Tibial nerve (tissue), 4 donors: ENCODE measurements around the gene MPDU1. TPM values are rescaled to one million over a fixed set of nuclear protein-coding genes. Genes with fewer than 3 reads are reported as not detected.

Experiments used
- DNase-seq, 2 donors: peaks; one replicate each; pipeline ENCODE4 v3.0.0-alpha.2; 2019; ENCODE audit warnings: low spot score in 2 of 2
- H3K27ac ChIP-seq, 4 donors: fragments of 200-600 bp; sonication (generic) in 3 of 4; one replicate each; pipeline ENCODE4 v1.5.1; 2017 to 2019; ENCODE audit warnings: mild to moderate bottlenecking in 1 of 4
- H3K27me3 ChIP-seq, 2 donors: fragments of 200-600 bp; sonication (generic) in 1 of 2; one replicate each; pipeline versions ENCODE4 v1.5.1 to v1.6.0; 2017 to 2019
- H3K36me3 ChIP-seq, 3 donors: fragments of 200-600 bp; sonication (generic); one replicate each; pipeline ENCODE4 v1.5.1; 2018 to 2019
- H3K4me1 ChIP-seq, 4 donors: fragments of 200-600 bp; sonication (generic) in 3 of 4; one replicate each; pipeline ENCODE4 v1.5.1; 2017 to 2019
- H3K4me3 ChIP-seq, 4 donors: fragments of 200-600 bp; sonication (generic) in 3 of 4; one replicate each; pipeline ENCODE4 v1.5.1; 2017 to 2019; ENCODE audit warnings: mild to moderate bottlenecking in 1 of 4, moderate library complexity in 1 of 4
- H3K9me3 ChIP-seq, 4 donors: fragments of 200-600 bp; sonication (generic) in 3 of 4; one replicate each; pipeline ENCODE4 v1.5.1; 2017 to 2019
- EP300 ChIP-seq, 2 donors: sonication (generic); formaldehyde crosslinking; IDR thresholded peaks; one replicate each; pipeline ENCODE4 v1.6.1; 2017; ENCODE audit warnings: antibody characterized with exemption in 2 of 2, mild to moderate bottlenecking in 1 of 2
- POLR2A ChIP-seq, 2 donors: fragments of 450-650 bp; IDR thresholded peaks; one replicate each; pipeline ENCODE4 v1.6.1; 2017; ENCODE audit warnings: antibody characterized with exemption in 2 of 2, mild to moderate bottlenecking in 2 of 2, moderate library complexity in 2 of 2
- WGBS, 2 donors: methylation state at CpG; one replicate each; pipeline ENCODE4 v1.1.5; 2018; 5-methylcytosine and 5-hydroxymethylcytosine counted together
- small RNA-seq: library from RNA; depleted of rRNA; stranded (forward); fragments of <200 nt; gene quantifications from one replicate; pipeline ENCODE3, GENCODE V24; 2016
- total RNA-seq, 4 donors: library from RNA; depleted of rRNA; stranded (reverse); fragments of >200 nt; gene quantifications; one replicate each; pipeline ENCODE4 v1.1.0, GENCODE V29; 2016
- TF ChIP-seq, protein P1 (sequence below), 5 experiments: fragments of 200-600 bp in 3 of 5; fragments of 450-650 bp in 2 of 5; sonication (generic) in 3 of 5; IDR thresholded peaks; one replicate each; pipeline ENCODE4 v1.5.1; 2016 to 2019; ENCODE audit warnings: antibody characterized with exemption in 5 of 5, mild to moderate bottlenecking in 3 of 5, moderate library complexity in 2 of 5

The MPDU1 gene
- total RNA-seq, 4 donors from 2014 or later = 58.3 to 102 (median 66.2) TPM

DNA sequence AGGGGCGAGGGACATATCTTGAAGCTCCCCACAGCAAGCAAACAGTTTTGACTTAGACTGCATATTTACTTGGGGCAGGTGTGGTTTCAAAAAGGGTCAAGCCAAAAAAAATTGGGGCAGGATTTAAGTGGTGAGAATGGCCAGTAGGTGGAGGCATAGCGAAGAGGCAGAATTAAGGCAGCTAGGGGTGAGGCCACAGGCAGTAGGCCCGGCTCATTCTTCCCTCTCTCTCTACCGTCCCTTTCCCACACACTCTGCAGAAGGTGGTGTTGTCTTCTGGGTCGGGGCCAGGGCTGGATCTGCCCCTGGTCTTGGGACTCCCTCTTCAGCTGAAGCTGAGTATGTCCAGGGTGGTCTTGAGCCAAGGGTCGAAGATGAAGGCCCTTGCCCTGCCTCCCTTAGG, 48.8 kb downstream of the MPDU1 start:
- 36 to 48% methylated on average over 6 of the region's 6 CpGs for WGBS, 2 donors
- Histone ChIP-seq H3K27ac (no peak overlapping the region), H3K36me3 (no peaks in the 10 kb centered on the region), H3K27me3 (no peaks in the 10 kb centered on the region), H3K9me3 (no peaks in the 10 kb centered on the region), H3K4me1 (peaks cover 0 to 7% (median under 1%) of the 10 kb centered on the region in 4 donors), H3K4me3 (no peak overlapping the region)
- no peak for DNase-seq
- TF ChIP-seq, protein P1, sequence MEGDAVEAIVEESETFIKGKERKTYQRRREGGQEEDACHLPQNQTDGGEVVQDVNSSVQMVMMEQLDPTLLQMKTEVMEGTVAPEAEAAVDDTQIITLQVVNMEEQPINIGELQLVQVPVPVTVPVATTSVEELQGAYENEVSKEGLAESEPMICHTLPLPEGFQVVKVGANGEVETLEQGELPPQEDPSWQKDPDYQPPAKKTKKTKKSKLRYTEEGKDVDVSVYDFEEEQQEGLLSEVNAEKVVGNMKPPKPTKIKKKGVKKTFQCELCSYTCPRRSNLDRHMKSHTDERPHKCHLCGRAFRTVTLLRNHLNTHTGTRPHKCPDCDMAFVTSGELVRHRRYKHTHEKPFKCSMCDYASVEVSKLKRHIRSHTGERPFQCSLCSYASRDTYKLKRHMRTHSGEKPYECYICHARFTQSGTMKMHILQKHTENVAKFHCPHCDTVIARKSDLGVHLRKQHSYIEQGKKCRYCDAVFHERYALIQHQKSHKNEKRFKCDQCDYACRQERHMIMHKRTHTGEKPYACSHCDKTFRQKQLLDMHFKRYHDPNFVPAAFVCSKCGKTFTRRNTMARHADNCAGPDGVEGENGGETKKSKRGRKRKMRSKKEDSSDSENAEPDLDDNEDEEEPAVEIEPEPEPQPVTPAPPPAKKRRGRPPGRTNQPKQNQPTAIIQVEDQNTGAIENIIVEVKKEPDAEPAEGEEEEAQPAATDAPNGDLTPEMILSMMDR (IDR thresholded peaks at IDR 0.05) = peak in 4 of 5 experiments; percentile 8 to 41 (median 31)
- TF ChIP-seq POLR2A (IDR thresholded peaks at IDR 0.05) = no peak
- TF ChIP-seq EP300 (IDR thresholded peaks at IDR 0.05) = no peak

DNA sequence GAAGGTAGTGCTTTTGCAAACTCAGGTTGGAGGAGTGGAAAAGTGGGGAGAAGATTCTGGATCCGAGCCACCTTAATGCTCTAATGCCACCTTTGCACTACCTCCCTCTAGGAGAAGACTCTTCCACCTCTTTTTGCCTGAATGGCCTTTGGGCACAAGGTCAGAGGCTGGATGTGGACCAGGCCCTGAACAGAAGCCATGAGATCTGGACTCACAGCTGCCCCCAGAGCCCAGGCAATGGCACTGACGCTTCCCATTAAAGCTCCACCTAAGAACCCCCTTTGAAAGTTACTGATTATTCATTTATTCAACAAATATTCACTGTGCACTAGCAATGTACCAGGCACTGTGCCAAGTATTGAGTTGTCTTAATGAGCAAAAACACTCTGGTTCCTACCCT, 49.4 kb downstream of the MPDU1 start:
- H3K36me3 ChIP-seq = no peaks in the 10 kb centered on the region
- 70 to 92% methylated on average over 2 of the region's 2 CpGs for WGBS, 2 donors
- no peaks in the 10 kb centered on the region for H3K9me3 ChIP-seq
- DNase-seq = no peak
- TF ChIP-seq, protein P1 (IDR thresholded peaks at IDR 0.05) = no peak
- TF ChIP-seq POLR2A (IDR thresholded peaks at IDR 0.05) (no peak), EP300 (IDR thresholded peaks at IDR 0.05) (no peak)
- H3K27me3 ChIP-seq = no peaks in the 10 kb centered on the region
- no peak overlapping the region for H3K27ac ChIP-seq
- peaks cover 0 to 3% (median 0%) of the 10 kb centered on the region in 4 donors for H3K4me1 ChIP-seq
- H3K4me3 ChIP-seq = no peak overlapping the region

DNA sequence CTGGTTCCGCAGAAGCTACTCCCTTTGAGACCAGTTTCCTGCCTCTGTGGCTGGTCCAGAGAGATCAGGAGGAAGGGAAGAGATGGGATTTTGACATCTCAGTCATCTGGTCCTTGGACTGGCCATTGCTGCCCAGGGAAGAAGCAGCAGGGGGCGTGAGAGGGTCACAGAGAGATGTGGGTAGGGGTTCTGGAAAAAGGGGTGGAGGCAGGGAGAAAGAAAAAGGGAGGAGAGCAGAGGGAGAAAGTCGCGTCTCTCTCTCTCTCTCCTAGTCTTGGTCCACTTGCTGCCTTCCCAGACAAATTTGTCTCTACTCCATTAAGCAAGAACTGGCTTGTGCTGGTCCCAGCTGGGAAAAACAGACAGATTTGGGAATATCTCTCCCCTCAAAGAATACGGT, 50.7 kb downstream of the MPDU1 start:
- DNase-seq = peak in 1 of 2 donors; percentile 24
- Histone ChIP-seq H3K27ac (no peak overlapping the region), H3K36me3 (no peaks in the 10 kb centered on the region), H3K4me3 (no peak overlapping the region), H3K9me3 (no peaks in the 10 kb centered on the region), H3K27me3 (no peaks in the 10 kb centered on the region), H3K4me1 (no peaks in the 10 kb centered on the region)
- WGBS, 2 donors = 18 to 28% methylated on average over 5 of the region's 5 CpGs
- TF ChIP-seq, protein P1 (IDR thresholded peaks at IDR 0.05) = peak; percentile 18 to 39 (median 36)
- no peak for TF ChIP-seq EP300 (IDR thresholded peaks at IDR 0.05)
- no peak for TF ChIP-seq POLR2A (IDR thresholded peaks at IDR 0.05)

GRCh38 chr17:7636163-7636562, 52.5 kb downstream of the MPDU1 start:
- DNase-seq = no peak
- Histone ChIP-seq H3K36me3 (no peaks in the 10 kb centered on the region), H3K4me3 (no peak overlapping the region), H3K4me1 (no peaks in the 10 kb centered on the region), H3K27ac (no peak overlapping the region), H3K27me3 (no peaks in the 10 kb centered on the region), H3K9me3 (no peaks in the 10 kb centered on the region)
- 50 to 58% methylated on average over 5 of the region's 5 CpGs for WGBS, 2 donors
- no peak for TF ChIP-seq EP300 (IDR thresholded peaks at IDR 0.05)
- TF ChIP-seq, protein P1 (IDR thresholded peaks at IDR 0.05) = no peak
- TF ChIP-seq POLR2A (IDR thresholded peaks at IDR 0.05) = no peak

Small RNA genes within 50 kb of the gene (small RNA-seq; reads per million reads assigned to genes)
- not detected for gene CD68
- not detected for gene RF00019
- gene SNORA48 = not detected
- not detected for gene SNORD10

Other genes starting within 250 kb of the MPDU1 start
- 10 to 100 TPM in 3 of 4 donors, 1 to 10 TPM in 1; 8.1 to 33.1 (median 11.2) TPM for gene ACAP1, start 247.3 kb upstream of the MPDU1 start, total RNA-seq
- gene KCTD11, start 231.7 kb upstream of the MPDU1 start, total RNA-seq = 10 to 100 TPM; 25.3 to 35.4 (median 28.7) TPM
- not detected for gene TMEM95, start 228.7 kb upstream of the MPDU1 start, total RNA-seq
- gene TNK1, start 202.8 kb upstream of the MPDU1 start, total RNA-seq = 1 to 10 TPM; 2.4 to 9.8 (median 6.0) TPM
- 10 to 100 TPM; 28.7 to 55.5 (median 42.9) TPM for gene PLSCR3, start 189.3 kb upstream of the MPDU1 start, total RNA-seq
- gene TMEM256, start 179.8 kb upstream of the MPDU1 start, total RNA-seq = 100 to 1,000 TPM in 2 of 4 donors, 10 to 100 TPM in 2; 88.3 to 121 (median 103) TPM
- 10 to 100 TPM; 14.4 to 32.4 (median 23.9) TPM for gene NLGN2, start 176.0 kb upstream of the MPDU1 start, total RNA-seq
- gene SPEM1, start 163.5 kb upstream of the MPDU1 start, total RNA-seq = not detected
- not detected for gene SPEM2, start 158.2 kb upstream of the MPDU1 start, total RNA-seq
- not detected for gene SPEM3, start 155.0 kb upstream of the MPDU1 start, total RNA-seq
- gene TMEM102, start 148.4 kb upstream of the MPDU1 start, total RNA-seq = 1 to 10 TPM; 1.7 to 6.6 (median 4.1) TPM
- gene FGF11, start 144.3 kb upstream of the MPDU1 start, total RNA-seq = 1 to 10 TPM; 1.5 to 3.3 (median 2.2) TPM
- 10 to 100 TPM in 3 of 4 donors, 1 to 10 TPM in 1; 6.5 to 16.0 (median 13.5) TPM for gene CHRNB1, start 138.8 kb upstream of the MPDU1 start, total RNA-seq
- 10 to 100 TPM; 60.5 to 64.1 (median 63.0) TPM for gene ZBTB4, start 104.2 kb upstream of the MPDU1 start, total RNA-seq
- gene SLC35G6, start 102.4 kb upstream of the MPDU1 start, total RNA-seq = not detected
- gene POLR2A, start 99.5 kb upstream of the MPDU1 start, total RNA-seq = 100 to 1,000 TPM in 3 of 4 donors, 10 to 100 TPM in 1; 87.0 to 163 (median 125) TPM
- 100 to 1,000 TPM in 2 of 4 donors, 10 to 100 TPM in 2; 59.4 to 109 (median 98.8) TPM for gene TNFSF12, start 34.8 kb upstream of the MPDU1 start, total RNA-seq
- gene TNFSF13, start 25.1 kb upstream of the MPDU1 start, total RNA-seq = 10 to 100 TPM; 44.7 to 93.3 (median 64.7) TPM
- 10 to 100 TPM; 54.3 to 75.4 (median 59.0) TPM for gene SENP3, start 21.9 kb upstream of the MPDU1 start, total RNA-seq
- 10 to 100 TPM; 19.3 to 65.7 (median 34.2) TPM for gene CD68, start 4.2 kb upstream of the MPDU1 start, total RNA-seq
- 1 to 10 TPM; 3.1 to 6.9 (median 5.0) TPM for gene SOX15, start 6.2 kb downstream of the MPDU1 start, total RNA-seq
- 10 to 100 TPM; 34.7 to 39.4 (median 36.7) TPM for gene FXR2, start 31.0 kb downstream of the MPDU1 start, total RNA-seq
- gene SAT2, start 44.0 kb downstream of the MPDU1 start, total RNA-seq = 100 to 1,000 TPM in 1 of 4 donors, 10 to 100 TPM in 3; 69.3 to 130 (median 82.0) TPM
- gene SHBG, start 46.3 kb downstream of the MPDU1 start, total RNA-seq = 1 to 10 TPM in 1 of 4 donors, under 1 TPM in 1, not detected in 2; 0.63 to 1.2 TPM
- 1 to 10 TPM; 1.5 to 3.9 (median 1.9) TPM for gene ATP1B2, start 67.1 kb downstream of the MPDU1 start, total RNA-seq
- 10 to 100 TPM; 26.7 to 32.1 (median 30.0) TPM for gene TP53, start 103.6 kb downstream of the MPDU1 start, total RNA-seq
- 1 to 10 TPM; 3.6 to 8.0 (median 4.8) TPM for gene WRAP53, start 104.6 kb downstream of the MPDU1 start, total RNA-seq
- gene EFNB3, start 121.3 kb downstream of the MPDU1 start, total RNA-seq = under 1 TPM in 2 of 4 donors, not detected in 2; 0.20 to 0.21 TPM
- gene DNAH2, start 133.9 kb downstream of the MPDU1 start, total RNA-seq = 1 to 10 TPM in 1 of 4 donors, under 1 TPM in 3; under 0.01 to 1.4 (median under 0.01) TPM